GM21367 (cell line): ENCODE data around the gene ERGIC2.
"Not testable (repeated sequence)": the region's sequence is repeated elsewhere in the genome, so short reads cannot be mapped to it uniquely, and the experiment has no call there.

Experiments
- ATAC-seq: cut with Tn5 transposase; IDR thresholded peaks from one replicate; pipeline ENCODE4 v1.9.1; 2021; ENCODE audit not compliant: unreplicated experiment

ERGIC2 gene

DNA sequence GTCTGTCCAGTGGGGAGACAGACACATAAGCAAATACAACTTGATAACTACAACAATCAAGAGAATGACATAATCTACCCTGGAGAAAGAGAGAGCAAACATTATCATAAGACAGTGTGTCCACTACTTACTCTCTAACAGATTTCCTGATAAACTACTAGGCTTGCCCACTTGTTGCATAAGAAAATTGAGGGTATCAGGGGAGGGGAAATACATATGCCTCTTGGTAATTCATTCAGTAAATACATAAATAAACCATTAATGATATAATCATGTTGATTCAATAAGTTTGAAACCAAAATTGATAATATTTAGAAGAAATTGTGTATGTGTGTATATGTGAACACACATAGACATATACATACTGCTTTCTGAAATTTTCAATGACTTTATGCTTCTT is 76.6 kb downstream of the ERGIC2 start:
- ATAC-seq, result no peak

DNA sequence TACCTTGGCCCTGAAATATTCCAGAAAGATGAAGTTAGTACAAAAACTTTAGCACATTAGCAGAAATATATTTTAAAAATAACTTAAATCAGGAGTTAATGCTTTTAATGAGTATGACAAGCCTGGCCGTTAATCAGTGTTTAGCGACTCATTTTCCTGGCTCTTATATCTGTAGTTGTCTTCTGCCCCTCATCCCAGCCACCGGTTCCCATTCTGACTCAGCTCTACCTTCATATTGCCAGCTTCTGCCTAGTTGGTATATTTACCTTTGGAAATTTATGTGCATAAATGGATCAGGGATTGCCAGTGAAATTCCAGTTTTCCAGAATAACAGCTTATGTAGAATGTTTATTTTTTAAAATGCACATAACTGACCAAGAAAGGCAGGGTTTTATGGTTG is 79.9 kb downstream of the ERGIC2 start:
- no peak for ATAC-seq

DNA sequence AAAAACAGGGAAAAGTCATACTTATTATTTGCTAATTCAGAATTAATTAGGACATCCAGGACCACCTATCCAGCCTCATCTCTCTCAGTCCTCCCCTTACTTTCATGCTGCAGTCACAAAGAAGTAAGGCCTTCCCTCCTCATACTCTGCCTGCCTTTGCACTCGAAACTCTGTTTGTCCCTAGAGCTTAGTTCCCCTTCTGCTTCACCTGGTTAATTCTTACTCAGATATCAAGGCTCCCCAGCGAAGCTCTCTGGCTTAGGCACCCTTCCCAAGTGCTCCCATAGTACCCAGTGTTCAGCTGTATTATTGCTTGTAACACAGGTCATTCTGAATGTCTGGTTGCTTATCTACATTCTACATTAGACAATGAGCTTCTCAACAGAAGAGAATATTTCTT is 81.3 kb downstream of the ERGIC2 start:
- no peak for ATAC-seq

DNA sequence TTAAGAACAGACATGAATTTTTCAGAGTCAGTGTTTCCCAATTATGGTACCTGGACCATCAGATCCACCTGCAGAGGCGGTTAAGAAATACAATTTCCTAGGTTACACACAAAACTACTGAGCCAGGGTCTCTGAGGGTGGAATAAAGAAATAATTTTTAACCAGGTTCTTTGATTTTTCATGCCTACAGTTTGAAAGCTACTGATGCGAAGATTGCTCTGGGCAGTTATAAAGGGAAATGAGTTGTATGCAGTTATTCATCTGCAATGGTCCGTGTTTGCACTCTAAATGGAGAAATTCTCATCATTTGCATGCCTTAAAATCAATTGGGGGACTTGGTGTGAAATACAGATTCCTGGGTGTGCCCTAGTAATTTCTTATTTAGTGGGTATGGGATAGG is 89.7 kb downstream of the ERGIC2 start:
- ATAC-seq, result no peak

DNA sequence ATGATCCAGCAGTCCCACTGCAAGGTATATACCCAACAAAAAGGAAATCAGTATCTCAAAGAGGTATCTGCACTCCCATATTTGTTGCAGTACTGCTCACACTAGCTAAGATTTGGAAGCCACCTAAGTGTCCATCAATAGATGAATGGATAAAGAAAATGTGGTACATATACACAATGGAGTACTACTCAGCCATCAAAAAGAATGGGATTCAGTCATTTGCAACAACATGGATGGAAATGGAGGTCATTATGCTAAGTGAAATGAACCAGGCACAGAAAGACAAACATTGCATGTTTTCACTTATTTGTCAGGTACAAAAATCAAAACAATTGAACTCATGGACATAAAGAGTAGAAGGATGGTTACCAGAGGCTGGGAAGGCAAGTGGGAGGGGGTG is 90.5 kb downstream of the ERGIC2 start:
- not testable (repeated sequence) for ATAC-seq

DNA sequence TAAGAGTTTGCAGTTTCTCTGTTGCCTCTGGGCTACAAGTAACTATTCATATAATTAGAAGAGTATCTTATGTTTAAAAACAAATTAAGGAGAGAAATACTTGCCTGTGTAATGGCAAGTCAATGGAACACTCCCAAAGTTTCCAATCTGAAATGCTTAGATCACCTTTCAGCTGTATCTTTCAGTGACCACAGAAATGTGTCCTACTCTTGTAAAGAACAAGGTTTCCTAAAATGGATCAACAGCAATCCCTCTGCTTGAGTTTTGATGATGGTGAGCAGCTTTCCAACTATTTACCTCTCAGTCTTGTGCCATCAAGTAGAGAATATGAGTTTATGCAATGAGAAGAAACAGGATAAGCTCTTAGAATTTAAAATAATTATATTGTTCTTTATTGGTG is 92.9 kb downstream of the ERGIC2 start:
- no peak for ATAC-seq

DNA sequence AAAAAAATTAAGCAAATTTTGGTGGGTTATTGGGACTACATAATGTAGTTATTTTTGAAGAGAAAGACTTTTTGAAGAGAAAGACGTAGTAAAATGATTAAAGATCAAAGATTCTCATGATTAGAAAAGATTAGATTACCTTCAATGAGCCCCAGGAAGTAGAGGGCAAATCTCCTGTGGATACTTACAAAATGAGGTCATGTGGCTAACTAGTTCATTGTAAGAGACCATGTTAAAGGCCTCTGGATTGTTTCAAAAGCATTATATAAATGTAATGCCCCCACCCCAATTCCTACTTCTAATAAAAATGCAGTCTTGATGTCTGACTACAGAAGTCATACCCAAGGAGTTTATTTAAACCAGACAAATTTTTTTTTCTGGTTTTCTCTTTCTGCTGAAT is 93.3 kb downstream of the ERGIC2 start:
- ATAC-seq, result no peak
